Measurements from ENCODE around the gene USP13.

DNA sequence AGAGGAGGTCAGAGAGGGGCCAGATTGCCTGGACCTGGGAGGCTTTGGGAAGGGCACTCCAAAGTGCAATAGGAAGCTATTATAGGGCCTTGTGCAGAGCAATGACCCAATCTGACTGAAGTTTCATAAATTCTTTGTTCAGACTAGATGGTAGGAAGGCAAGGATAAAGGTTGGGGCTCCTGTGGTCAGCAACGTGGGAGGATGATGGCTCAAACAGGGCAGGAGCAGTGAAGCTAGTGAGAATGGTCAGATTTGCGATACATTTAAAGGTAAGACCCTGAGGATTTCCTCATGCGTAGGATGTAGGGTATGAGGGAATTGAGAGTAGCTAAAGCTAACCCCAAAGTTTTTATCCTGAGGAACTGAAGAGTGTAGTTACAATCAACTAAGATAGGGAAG lies 139.0 kb downstream of the USP13 start:
- TF ChIP-seq, protein P1, sequence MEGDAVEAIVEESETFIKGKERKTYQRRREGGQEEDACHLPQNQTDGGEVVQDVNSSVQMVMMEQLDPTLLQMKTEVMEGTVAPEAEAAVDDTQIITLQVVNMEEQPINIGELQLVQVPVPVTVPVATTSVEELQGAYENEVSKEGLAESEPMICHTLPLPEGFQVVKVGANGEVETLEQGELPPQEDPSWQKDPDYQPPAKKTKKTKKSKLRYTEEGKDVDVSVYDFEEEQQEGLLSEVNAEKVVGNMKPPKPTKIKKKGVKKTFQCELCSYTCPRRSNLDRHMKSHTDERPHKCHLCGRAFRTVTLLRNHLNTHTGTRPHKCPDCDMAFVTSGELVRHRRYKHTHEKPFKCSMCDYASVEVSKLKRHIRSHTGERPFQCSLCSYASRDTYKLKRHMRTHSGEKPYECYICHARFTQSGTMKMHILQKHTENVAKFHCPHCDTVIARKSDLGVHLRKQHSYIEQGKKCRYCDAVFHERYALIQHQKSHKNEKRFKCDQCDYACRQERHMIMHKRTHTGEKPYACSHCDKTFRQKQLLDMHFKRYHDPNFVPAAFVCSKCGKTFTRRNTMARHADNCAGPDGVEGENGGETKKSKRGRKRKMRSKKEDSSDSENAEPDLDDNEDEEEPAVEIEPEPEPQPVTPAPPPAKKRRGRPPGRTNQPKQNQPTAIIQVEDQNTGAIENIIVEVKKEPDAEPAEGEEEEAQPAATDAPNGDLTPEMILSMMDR (conservative IDR thresholded peaks at IDR 0.05; ENCODE audit: low read depth, low read length) = no peak
- TF ChIP-seq EZH2 (IDR thresholded peaks at IDR 0.05; ENCODE audit: borderline replicate concordance, low read depth, low read length, poor library complexity, severe bottlenecking) = no peak
